H9 (cell line): Measurements from ENCODE around the gene NRP2. TPM values are rescaled to one million over a fixed set of nuclear protein-coding genes. Genes with fewer than 3 reads are reported as not detected.
A peak's percentile ranks its signal among the peaks of the same experiment; 100 is the strongest.

Experiments
- DNase-seq: peaks from one replicate; pipeline ENCODE4 v3.0.0-alpha.2; 2017
- H2AFZ ChIP-seq: one replicate; pipeline ENCODE4 v1.6.1; 2013; ENCODE audit warnings: mild to moderate bottlenecking, low read length, control low read depth, moderate library complexity
- H2AK5ac ChIP-seq: 2 replicates; pipeline ENCODE4 v1.6.1; 2013; ENCODE audit warnings: low read length, control low read depth, mixed read lengths; ENCODE audit not compliant: insufficient read length
- H2BK120ac ChIP-seq: one replicate; pipeline ENCODE4 v1.6.1; 2013; ENCODE audit warnings: low read depth, mild to moderate bottlenecking, low read length, control low read depth, inconsistent platforms; ENCODE audit not compliant: poor library complexity, severe bottlenecking
- H2BK12ac ChIP-seq: 2 replicates; pipeline ENCODE4 v1.6.1; 2013; ENCODE audit warnings: low read length, control low read depth, mixed read lengths, low read depth; ENCODE audit not compliant: insufficient read length
- H2BK15ac ChIP-seq: 2 replicates; pipeline ENCODE4 v1.6.1; 2013; ENCODE audit warnings: low read depth, low read length, control low read depth
- H2BK20ac ChIP-seq: one replicate; pipeline ENCODE4 v1.6.1; 2013; ENCODE audit warnings: low read depth, mild to moderate bottlenecking, low read length, control low read depth, inconsistent platforms; ENCODE audit not compliant: poor library complexity, severe bottlenecking
- H2BK5ac ChIP-seq: 2 replicates; pipeline ENCODE4 v1.6.1; 2013; ENCODE audit warnings: low read length, control low read depth, mixed read lengths; ENCODE audit not compliant: insufficient read length
- H3K14ac ChIP-seq: 2 replicates; pipeline ENCODE4 v1.6.1; 2013; ENCODE audit warnings: low read length, control low read depth; ENCODE audit not compliant: insufficient read depth
- H3K18ac ChIP-seq: 2 replicates; pipeline ENCODE4 v1.6.1; 2013; ENCODE audit warnings: low read depth, mild to moderate bottlenecking, mixed read lengths, low read length, control low read depth; ENCODE audit not compliant: insufficient read length
- H3K23ac ChIP-seq: 2 replicates; pipeline ENCODE4 v1.6.1; 2013; ENCODE audit warnings: low read length, control low read depth, mixed read lengths, low read depth; ENCODE audit not compliant: insufficient read length
- H3K23me2 ChIP-seq: 2 replicates; pipeline ENCODE4 v1.6.1; 2013; ENCODE audit warnings: low read depth, mild to moderate bottlenecking, mixed read lengths, low read length, control low read depth; ENCODE audit not compliant: insufficient read length, poor library complexity, severe bottlenecking
- H3K27ac ChIP-seq: 2 replicates; pipeline ENCODE4 v1.5.1; 2013; ENCODE audit warnings: low read length, control low read depth, mixed read lengths, low read depth; ENCODE audit not compliant: insufficient read length
- H3K27me3 ChIP-seq: 2 replicates; pipeline ENCODE4 v1.6.1; 2013; ENCODE audit warnings: low read length, control low read depth, inconsistent platforms; ENCODE audit not compliant: insufficient read depth
- H3K4ac ChIP-seq: 2 replicates; pipeline ENCODE4 v1.6.1; 2013; ENCODE audit warnings: low read depth, mild to moderate bottlenecking, control low read depth, inconsistent platforms, low read length, moderate library complexity
- H3K4me1 ChIP-seq: 2 replicates; pipeline ENCODE4 v1.6.1; 2013; ENCODE audit warnings: low read length, control low read depth, inconsistent platforms; ENCODE audit not compliant: insufficient read depth
- H3K4me2 ChIP-seq: 2 replicates; pipeline ENCODE4 v1.6.1; 2013; ENCODE audit warnings: low read length, control low read depth, mixed read lengths; ENCODE audit not compliant: insufficient read length, insufficient read depth
- H3K56ac ChIP-seq: 2 replicates; pipeline ENCODE4 v1.6.1; 2013; ENCODE audit warnings: low read depth, mild to moderate bottlenecking, mixed read lengths, low read length, control low read depth; ENCODE audit not compliant: insufficient read length
- H3K79me1 ChIP-seq: 2 replicates; pipeline ENCODE4 v1.6.1; 2013; ENCODE audit warnings: low read depth, mild to moderate bottlenecking, moderate library complexity, low read length, control low read depth, inconsistent platforms; ENCODE audit not compliant: insufficient read depth, poor library complexity, severe bottlenecking
- H3K79me2 ChIP-seq: 2 replicates; pipeline ENCODE4 v1.6.1; 2013; ENCODE audit warnings: low read length, control low read depth, inconsistent platforms; ENCODE audit not compliant: insufficient read depth
- H3K9ac ChIP-seq: 2 replicates; pipeline ENCODE4 v1.6.1; 2013; ENCODE audit warnings: low read length, control low read depth, mixed read lengths; ENCODE audit not compliant: insufficient read length; ENCODE audit errors: extremely low read depth
- H3K9me3 ChIP-seq: one replicate; pipeline ENCODE4 v1.6.1; 2013; ENCODE audit warnings: low read depth, low read length, inconsistent platforms; ENCODE audit not compliant: control insufficient read depth
- H3T11ph ChIP-seq: one replicate; pipeline ENCODE4 v1.6.1; 2013; ENCODE audit warnings: mild to moderate bottlenecking, low read length, control low read depth, inconsistent platforms
- H4K20me1 ChIP-seq: one replicate; pipeline ENCODE4 v1.6.1; 2013; ENCODE audit not compliant: control insufficient read depth, insufficient read length, insufficient read depth
- H4K5ac ChIP-seq: 2 replicates; pipeline ENCODE4 v1.6.1; 2013; ENCODE audit warnings: low read depth, mild to moderate bottlenecking, mixed read lengths, low read length, control low read depth; ENCODE audit not compliant: insufficient read length
- H4K8ac ChIP-seq: replicated peaks from 2 replicates; pipeline ENCODE4 v1.6.1; 2013; ENCODE audit warnings: low read length, control low read depth, mixed read lengths, low read depth; ENCODE audit not compliant: insufficient read length
- H4K91ac ChIP-seq: 2 replicates; pipeline ENCODE4 v1.6.1; 2013; ENCODE audit warnings: low read depth, mild to moderate bottlenecking, moderate library complexity, mixed read lengths, low read length, control low read depth; ENCODE audit not compliant: insufficient read length
- H3K27ac Mint-ChIP-seq, 3 experiments: 2 replicates in 2 of 3; 3 replicates in 1 of 3; pipeline ENCODE4 v1.8.0; 2020 to 2021; ENCODE audit warnings: mixed read lengths in 3 of 3, mild to moderate bottlenecking in 1 of 3, moderate library complexity in 1 of 3
- H3K27me3 Mint-ChIP-seq: 2 replicates; pipeline ENCODE4 v1.8.0; 2021; ENCODE audit warnings: low read depth, mild to moderate bottlenecking, moderate library complexity, mixed read lengths
- H3K36me3 Mint-ChIP-seq, 3 experiments: 2 replicates in 2 of 3; 3 replicates in 1 of 3; pipeline ENCODE4 v1.8.0; 2020 to 2021; ENCODE audit warnings: low read depth in 3 of 3, mixed read lengths in 3 of 3; ENCODE audit not compliant: insufficient read depth in 1 of 3
- H3K4me1 Mint-ChIP-seq, 2 experiments: 2 replicates each; pipeline ENCODE4 v1.8.0; 2020; ENCODE audit warnings: mixed read lengths in 2 of 2
- H3K4me3 Mint-ChIP-seq, 2 experiments: 2 replicates in 1 of 2; 3 replicates in 1 of 2; pipeline ENCODE4 v1.8.0; 2020 to 2021; ENCODE audit warnings: mild to moderate bottlenecking in 2 of 2, mixed read lengths in 2 of 2, moderate library complexity in 1 of 2
- H3K9me3 Mint-ChIP-seq, 2 experiments: 2 replicates in 1 of 2; 3 replicates in 1 of 2; pipeline ENCODE4 v1.8.0; 2020; ENCODE audit warnings: mild to moderate bottlenecking in 2 of 2, mixed read lengths in 2 of 2, moderate library complexity in 1 of 2
- CTCF ChIP-seq: fragments of 200-600 bp; sonication (generic); conservative IDR thresholded peaks from 3 replicates; pipeline ENCODE4 v1.8.0; 2021; ENCODE audit warnings: antibody characterized with exemption, mild to moderate bottlenecking
- WGBS: extraction: QIAGEN DNeasy Blood & Tissue Kit; methylation state at CpG from one replicate; pipeline ENCODE4 v1.1.7; 2013; ENCODE audit warnings: missing lambda C conversion rate, low lambda C conversion rate, mixed read lengths; ENCODE audit not compliant: insufficient read length; ENCODE audit errors: extremely low coverage; 5-methylcytosine and 5-hydroxymethylcytosine counted together
- total RNA-seq: library from RNA; stranded (reverse); gene quantifications from 2 replicates; pipeline ENCODE4 v1.2.1, GENCODE V29; 2021

The NRP2 gene
- total RNA-seq, 1 experiment from 2014 or later = 19.7 TPM

- Histone ChIP-seq H3T11ph (no peak overlapping the region), H3K23ac (no peak overlapping the region), H2AFZ (no peak overlapping the region), H4K91ac (no peak overlapping the region), H2BK15ac (no peak overlapping the region), H2BK12ac (no peak overlapping the region), H3K18ac (no peak overlapping the region), H3K14ac (no peak overlapping the region), H3K56ac (no peak overlapping the region), H3K4me1 (no peaks in the 10 kb centered on the region; the same call in 1 of the 2 replicates), H3K4me2 (no peak overlapping the region), H3K79me2 (peaks cover 2% of the 10 kb centered on the region; the same call in 1 of the 2 replicates), H2BK20ac (no peak overlapping the region), H3K9ac (no peak overlapping the region), H4K8ac (no peak overlapping the region), H2BK120ac (no peak overlapping the region), H3K79me1 (no peaks in the 10 kb centered on the region), H3K9me3 (no peaks in the 10 kb centered on the region), H4K5ac (no peak overlapping the region), H2AK5ac (no peak overlapping the region), H3K27me3 (peaks cover 24% of the 10 kb centered on the region; the same call in 1 of the 2 replicates), H4K20me1 (no peaks in the 10 kb centered on the region), H3K27ac (no peak overlapping the region), H3K23me2 (peaks cover 29% of the 10 kb centered on the region), H2BK5ac (no peak overlapping the region), H3K4ac (no peak overlapping the region)
- peaks cover 48 to 54% of the 10 kb centered on the region in 2 experiments for H3K4me1 Mint-ChIP-seq
- no peak for DNase-seq
- H3K27me3 Mint-ChIP-seq = peaks cover 41% of the 10 kb centered on the region
- WGBS = no CpG with 5 or more reads among the region's 4 CpGs
- H3K27ac Mint-ChIP-seq = no peak overlapping the region
- peaks cover 0 to 2% (median 0%) of the 10 kb centered on the region in 3 experiments; a peak in 1 of 7 replicates for H3K36me3 Mint-ChIP-seq
- H3K9me3 Mint-ChIP-seq = no peaks in the 10 kb centered on the region; a peak in 1 of 5 replicates
- TF ChIP-seq CTCF = no peak
- H3K4me3 Mint-ChIP-seq = 0 out of 5 replicates have a peak overlapping the region, but pooled peaks of 1 of the 2 experiments have one; percentile 30
Observed at GRCh38 chr2:205680903-205681302, 1.4 kb upstream of the NRP2 start.
